Sigmoid colon (tissue), 7 donors: ENCODE results near the gene C16orf92. TPM values are rescaled to one million over a fixed set of nuclear protein-coding genes. Genes with fewer than 3 reads are reported as not detected.

Experiments
- DNase-seq: peaks from one replicate; pipeline ENCODE4 v3.0.0-alpha.2; 2019
- H3K27ac ChIP-seq, 4 donors: fragments of 200-600 bp; sonication (generic); one replicate each; pipeline ENCODE4 v1.5.1; 2016 to 2019; ENCODE audit warnings: mild to moderate bottlenecking in 1 of 4
- H3K27me3 ChIP-seq, 3 donors: fragments of 200-600 bp; sonication (generic); one replicate each; pipeline ENCODE4 v1.5.1; 2019; ENCODE audit warnings: mild to moderate bottlenecking in 1 of 3
- H3K36me3 ChIP-seq, 4 donors: fragments of 200-600 bp; sonication (generic); one replicate each; pipeline ENCODE4 v1.5.1; 2016 to 2019
- H3K4me1 ChIP-seq, 4 donors: fragments of 200-600 bp; sonication (generic); one replicate each; pipeline ENCODE4 v1.5.1; 2017 to 2019
- H3K4me3 ChIP-seq, 4 donors: fragments of 200-600 bp; sonication (generic); one replicate each; pipeline ENCODE4 v1.5.1; 2017 to 2019; ENCODE audit warnings: mild to moderate bottlenecking in 2 of 4, moderate library complexity in 1 of 4
- H3K9me3 ChIP-seq, 4 donors: fragments of 200-600 bp in 3 of 4; sonication (generic) in 3 of 4; one replicate each; pipeline versions ENCODE4 v1.5.1 to v1.6.1; 2013 to 2019
- EP300 ChIP-seq, 4 donors: sonication (generic); formaldehyde crosslinking; IDR thresholded peaks; one replicate each; pipeline ENCODE4 v1.6.1; 2017; ENCODE audit warnings: antibody characterized with exemption in 4 of 4
- POLR2A ChIP-seq, 2 donors: fragments of 450-650 bp; IDR thresholded peaks; one replicate each; pipeline ENCODE4 v1.6.1; 2016; ENCODE audit warnings: antibody characterized with exemption in 2 of 2, mild to moderate bottlenecking in 2 of 2, moderate library complexity in 2 of 2
- POLR2AphosphoS5 ChIP-seq, 4 donors: sonication (generic); formaldehyde crosslinking; IDR thresholded peaks; one replicate each; pipeline ENCODE4 v1.6.1; 2017; ENCODE audit warnings: antibody characterized with exemption in 4 of 4
- WGBS, 2 donors: extraction: QIAGEN DNeasy Blood & Tissue Kit; methylation state at CpG; one replicate each; pipeline ENCODE4 v1.1.7; 2013; 5-methylcytosine and 5-hydroxymethylcytosine counted together
- intact Hi-C: fragments of 100-400 bp; cut with DNase I; formaldehyde crosslinking; loops from one replicate; pipeline ENCODE4 v1.15.1; 2023
- polyA plus RNA-seq, 3 donors: library from polyadenylated mRNA; stranded (reverse); fragments of 200-250 nt; gene quantifications; one replicate each; pipeline ENCODE4 v1.2.3, GENCODE V29; 2013
- total RNA-seq, 4 donors: library from RNA; depleted of rRNA; stranded (reverse); fragments of >200 nt; gene quantifications; one replicate each; pipeline ENCODE4 v1.1.0, GENCODE V29; 2016
- TF ChIP-seq, protein P1 (sequence below), 4 experiments: fragments of 450-650 bp in 3 of 4; fragments of 200-600 bp in 1 of 4; IDR thresholded peaks; one replicate each; pipeline ENCODE4 v1.5.1; 2016 to 2019; ENCODE audit warnings: antibody characterized with exemption in 4 of 4, mild to moderate bottlenecking in 3 of 4, moderate library complexity in 2 of 4
- donor health status: healthy with polysubstance abuse.
- donor health status: Bipolar disorder and iron deficiency.
- donor health status: healthy.

Gene C16orf92
- total and polyA plus RNA-seq, 7 donors = not detected

DNA sequence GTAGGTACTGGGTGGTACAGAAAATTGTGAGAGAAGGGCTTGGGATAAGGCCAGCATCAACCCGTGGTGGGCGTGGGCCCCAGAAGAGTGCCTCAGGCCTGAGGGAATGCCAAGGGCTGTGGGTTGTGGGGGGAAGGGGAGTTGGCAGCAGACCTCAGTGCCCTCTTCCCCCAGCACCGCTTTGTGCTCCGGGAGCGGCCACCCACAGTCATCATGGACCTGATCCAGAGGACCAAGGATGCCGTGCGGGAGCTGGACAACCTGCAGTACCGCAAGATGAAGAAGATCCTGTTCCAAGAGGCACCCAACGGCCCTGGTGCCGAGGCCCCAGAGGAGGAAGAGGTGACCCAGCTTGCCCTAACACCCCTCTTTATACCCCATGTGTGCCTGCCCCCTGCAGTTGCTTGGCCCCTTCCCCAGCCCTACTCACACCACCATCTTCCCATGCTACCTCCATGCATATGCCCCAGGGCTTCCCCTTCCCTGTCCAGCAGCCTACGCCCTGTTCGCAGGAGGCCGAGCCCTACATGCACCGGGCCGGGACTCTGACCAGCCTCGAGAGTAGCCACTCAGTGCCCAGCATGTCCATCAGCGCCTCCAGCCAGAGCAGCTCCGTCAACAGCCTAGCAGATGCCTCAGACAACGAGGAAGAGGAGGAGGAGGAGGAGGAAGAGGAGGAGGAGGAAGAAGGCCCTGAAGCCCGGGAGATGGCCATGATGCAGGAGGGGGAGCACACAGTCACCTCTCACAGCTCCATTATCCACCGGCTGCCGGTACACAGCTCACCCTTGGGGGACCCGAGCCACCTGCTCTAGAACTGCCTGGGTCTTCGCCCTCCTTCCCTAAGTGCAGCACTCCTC is 40.2 kb upstream of the C16orf92 start:
- 92 to 93% methylated on average over 24 of the region's 24 CpGs for WGBS, 2 donors
- Histone ChIP-seq H3K36me3 (peaks cover 69 to 100% (median 98%) of the 10 kb centered on the region in 4 donors), H3K9me3 (no peaks in the 10 kb centered on the region), H3K4me3 (no peak overlapping the region), H3K4me1 (peaks cover 0 to 3% (median 0%) of the 10 kb centered on the region in 4 donors), H3K27me3 (no peaks in the 10 kb centered on the region), H3K27ac (no peak overlapping the region)
- peak; percentile 61 for DNase-seq
- intact Hi-C loops = no loop called here
- no peak for TF ChIP-seq EP300 (IDR thresholded peaks at IDR 0.05)
- no peak for TF ChIP-seq POLR2A (IDR thresholded peaks at IDR 0.05)
- TF ChIP-seq, protein P1, sequence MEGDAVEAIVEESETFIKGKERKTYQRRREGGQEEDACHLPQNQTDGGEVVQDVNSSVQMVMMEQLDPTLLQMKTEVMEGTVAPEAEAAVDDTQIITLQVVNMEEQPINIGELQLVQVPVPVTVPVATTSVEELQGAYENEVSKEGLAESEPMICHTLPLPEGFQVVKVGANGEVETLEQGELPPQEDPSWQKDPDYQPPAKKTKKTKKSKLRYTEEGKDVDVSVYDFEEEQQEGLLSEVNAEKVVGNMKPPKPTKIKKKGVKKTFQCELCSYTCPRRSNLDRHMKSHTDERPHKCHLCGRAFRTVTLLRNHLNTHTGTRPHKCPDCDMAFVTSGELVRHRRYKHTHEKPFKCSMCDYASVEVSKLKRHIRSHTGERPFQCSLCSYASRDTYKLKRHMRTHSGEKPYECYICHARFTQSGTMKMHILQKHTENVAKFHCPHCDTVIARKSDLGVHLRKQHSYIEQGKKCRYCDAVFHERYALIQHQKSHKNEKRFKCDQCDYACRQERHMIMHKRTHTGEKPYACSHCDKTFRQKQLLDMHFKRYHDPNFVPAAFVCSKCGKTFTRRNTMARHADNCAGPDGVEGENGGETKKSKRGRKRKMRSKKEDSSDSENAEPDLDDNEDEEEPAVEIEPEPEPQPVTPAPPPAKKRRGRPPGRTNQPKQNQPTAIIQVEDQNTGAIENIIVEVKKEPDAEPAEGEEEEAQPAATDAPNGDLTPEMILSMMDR (IDR thresholded peaks at IDR 0.05) = no peak
- TF ChIP-seq POLR2AphosphoS5 (IDR thresholded peaks at IDR 0.05) = no peak

DNA sequence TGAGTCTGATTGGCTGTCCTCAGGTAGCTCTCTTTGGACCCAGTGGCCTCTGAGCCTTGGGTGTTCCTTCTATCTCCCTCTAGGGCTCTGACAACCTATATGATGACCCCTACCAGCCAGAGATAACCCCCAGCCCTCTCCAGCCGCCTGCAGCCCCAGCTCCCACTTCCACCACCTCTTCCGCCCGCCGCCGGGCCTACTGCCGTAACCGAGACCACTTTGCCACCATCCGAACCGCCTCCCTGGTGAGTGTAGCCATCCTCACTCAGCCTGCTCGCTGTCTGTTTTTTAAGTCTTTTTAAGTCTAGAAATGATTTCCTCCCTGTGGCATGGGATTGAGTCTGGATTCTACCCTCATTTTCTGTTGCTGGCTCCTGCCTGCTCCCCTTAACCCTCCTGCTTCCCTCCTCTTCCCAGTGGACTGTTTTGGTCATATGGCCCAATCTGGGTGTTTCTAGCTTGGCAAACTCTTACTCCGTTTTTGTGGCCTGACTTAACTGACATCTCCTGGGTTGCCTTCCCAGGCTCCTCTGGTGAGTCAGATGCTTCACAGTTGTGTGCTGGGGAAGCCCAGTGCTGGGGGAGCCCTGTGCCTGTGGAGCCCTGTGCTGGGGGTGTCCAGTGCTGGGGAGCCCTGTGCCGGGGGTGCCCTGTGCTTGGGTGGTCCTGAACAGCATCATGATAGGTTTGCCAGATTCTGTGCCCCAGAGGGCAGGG is 39.4 kb upstream of the C16orf92 start:
- Histone ChIP-seq H3K27me3 (no peaks in the 10 kb centered on the region), H3K36me3 (peaks cover 69 to 100% (median 98%) of the 10 kb centered on the region in 4 donors), H3K4me3 (no peak overlapping the region), H3K4me1 (peaks cover 0 to 3% (median 0%) of the 10 kb centered on the region in 4 donors), H3K27ac (no peak overlapping the region), H3K9me3 (no peaks in the 10 kb centered on the region)
- intact Hi-C loops = no loop called here
- no peak for TF ChIP-seq EP300 (IDR thresholded peaks at IDR 0.05)
- TF ChIP-seq POLR2AphosphoS5 (IDR thresholded peaks at IDR 0.05) = no peak
- TF ChIP-seq, protein P1 (IDR thresholded peaks at IDR 0.05) = no peak
- no peak for TF ChIP-seq POLR2A (IDR thresholded peaks at IDR 0.05)
- DNase-seq = no peak
- WGBS, 2 donors = 89 to 95% methylated on average over 12 of the region's 12 CpGs

DNA sequence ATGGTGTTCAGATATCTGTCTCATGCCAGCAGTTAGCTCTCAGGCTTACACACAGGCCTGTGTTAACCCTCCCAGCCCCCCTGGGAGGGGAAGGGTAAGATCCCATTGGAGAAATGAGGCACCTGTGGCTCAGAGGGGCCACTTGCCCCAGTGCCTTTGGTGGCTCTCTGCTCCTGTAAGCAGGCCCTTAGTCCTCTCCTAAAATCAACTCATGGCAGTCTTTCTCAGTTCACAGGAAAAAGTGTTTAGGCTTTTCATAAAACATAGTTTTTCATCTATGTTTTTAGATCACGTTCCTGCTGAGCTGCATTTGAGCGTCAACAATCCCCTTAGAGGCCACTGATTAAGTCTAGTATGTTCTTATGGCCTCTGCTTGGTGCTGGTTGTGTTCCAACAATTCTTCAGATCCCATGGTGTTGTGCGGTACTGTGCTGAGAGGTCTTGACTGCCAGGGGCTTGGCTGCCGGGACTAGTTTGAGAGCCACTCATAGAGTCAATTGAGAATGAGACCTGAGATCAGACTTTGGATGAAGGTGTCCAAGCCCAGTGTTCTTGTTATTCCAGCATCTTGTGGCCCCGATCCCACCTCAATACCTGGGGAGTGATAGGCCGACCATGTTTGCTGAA is 38.7 kb upstream of the C16orf92 start:
- no peaks in the 10 kb centered on the region for H3K27me3 ChIP-seq
- WGBS, 2 donors = 85 to 97% methylated on average over 6 of the region's 6 CpGs
- peaks cover 0 to 3% (median 0%) of the 10 kb centered on the region in 4 donors for H3K4me1 ChIP-seq
- TF ChIP-seq POLR2A (IDR thresholded peaks at IDR 0.05) (no peak), POLR2AphosphoS5 (IDR thresholded peaks at IDR 0.05) (no peak), EP300 (IDR thresholded peaks at IDR 0.05) (no peak)
- TF ChIP-seq, protein P1 (IDR thresholded peaks at IDR 0.05) = no peak
- H3K4me3 ChIP-seq = no peak overlapping the region
- DNase-seq = no peak
- intact Hi-C loops = no loop called here
- no peak overlapping the region for H3K27ac ChIP-seq
- H3K36me3 ChIP-seq = peaks cover 62 to 100% (median 95%) of the 10 kb centered on the region in 4 donors
- H3K9me3 ChIP-seq = no peaks in the 10 kb centered on the region

DNA sequence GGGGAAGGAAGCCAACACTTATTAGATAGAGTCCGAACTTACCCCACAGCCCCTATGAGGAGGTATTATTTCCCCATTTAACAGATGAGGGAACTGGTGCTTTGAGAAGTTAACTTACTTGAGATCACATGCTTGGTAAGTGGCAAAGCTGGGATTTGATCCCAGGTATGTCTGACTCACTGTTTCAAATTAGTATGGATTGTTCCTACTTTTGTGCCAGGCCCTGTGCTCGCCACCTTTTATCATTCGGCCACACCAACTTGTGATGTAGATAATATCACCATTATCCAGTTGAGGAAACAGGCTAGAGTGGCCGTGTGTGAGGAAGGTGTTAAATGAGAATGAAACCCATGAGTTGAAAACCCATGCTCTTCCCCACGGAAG is 38.2 kb upstream of the C16orf92 start:
- Histone ChIP-seq H3K36me3 (peaks cover 59 to 100% (median 95%) of the 10 kb centered on the region in 4 donors), H3K4me1 (peaks cover 0 to under 1% (median 0%) of the 10 kb centered on the region in 4 donors)

More for the DNA sequence above, 38.2 kb upstream of the C16orf92 start:
- Histone ChIP-seq H3K4me3 (no peak overlapping the region), H3K27ac (no peak overlapping the region), H3K27me3 (no peaks in the 10 kb centered on the region), H3K9me3 (no peaks in the 10 kb centered on the region)
- TF ChIP-seq POLR2AphosphoS5 (IDR thresholded peaks at IDR 0.05) = no peak
- TF ChIP-seq EP300 (IDR thresholded peaks at IDR 0.05) = no peak
- DNase-seq = no peak
- 94 to 95% methylated on average over 5 of the region's 5 CpGs for WGBS, 2 donors
- intact Hi-C loops = no loop called here
